Right atrium auricular region (tissue), 2 donors: ENCODE results near the gene SNX32. TPM values are rescaled to one million over a fixed set of nuclear protein-coding genes. Genes with fewer than 3 reads are reported as not detected.

Source experiments
- DNase-seq: peaks from one replicate; pipeline ENCODE4 v3.0.0-alpha.2; 2019; ENCODE audit warnings: low spot score
- H3K27ac ChIP-seq, 2 donors: fragments of 200-600 bp; sonication (generic); 1 replicate in 1 of 2; 2 replicates in 1 of 2; pipeline ENCODE4 v1.5.1; 2016 to 2019
- H3K27me3 ChIP-seq, 2 donors: fragments of 200-600 bp; sonication (generic); one replicate each; pipeline versions ENCODE4 v1.5.1 to v1.6.0; 2017 to 2019
- H3K36me3 ChIP-seq: fragments of 200-600 bp; sonication (generic); one replicate; pipeline ENCODE4 v1.5.1; 2016
- H3K4me1 ChIP-seq, 2 donors: fragments of 200-600 bp; sonication (generic); one replicate each; pipeline versions ENCODE4 v1.5.1 to v1.6.0; 2017 to 2019
- H3K4me3 ChIP-seq, 2 donors: fragments of 200-600 bp; sonication (generic); 1 replicate in 1 of 2; 2 replicates in 1 of 2; pipeline ENCODE4 v1.5.1; 2017 to 2019; ENCODE audit warnings: mild to moderate bottlenecking in 1 of 2, moderate library complexity in 1 of 2
- H3K9me3 ChIP-seq, 2 donors: fragments of 200-600 bp; sonication (generic); one replicate each; pipeline ENCODE4 v1.5.1; 2019
- total RNA-seq, 2 donors: library from RNA; depleted of rRNA; stranded (reverse); fragments of >200 nt; gene quantifications; one replicate each; pipeline ENCODE4 v1.1.0, GENCODE V29; 2016
- TF ChIP-seq, protein P1 (sequence below), 2 donors: fragments of 200-600 bp; sonication (generic); IDR thresholded peaks; one replicate each; pipeline ENCODE4 v1.5.1; 2019; ENCODE audit warnings: antibody characterized with exemption in 2 of 2

Gene SNX32
- total RNA-seq, 2 donors from 2014 or later: 0.20 to 0.37 TPM

DNA sequence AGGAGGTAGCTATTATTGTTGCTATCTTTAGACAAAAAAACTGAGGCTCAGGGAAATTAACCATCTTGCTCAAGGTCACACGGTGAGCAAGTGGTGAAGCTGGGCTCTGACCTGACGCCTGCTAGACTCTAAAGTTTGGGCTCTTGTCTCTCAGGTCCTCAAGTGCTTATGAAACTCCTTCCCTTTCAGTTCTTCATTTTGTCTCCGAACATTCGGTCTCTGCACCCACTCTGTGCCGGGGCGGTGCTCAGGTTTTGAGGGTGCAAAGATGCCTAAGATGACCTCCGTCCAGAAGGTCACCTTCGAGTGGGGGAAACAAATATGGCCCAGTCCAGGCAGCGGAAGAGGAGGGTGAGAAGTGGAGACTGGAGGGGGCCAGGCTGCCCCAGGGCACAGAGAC lies 30.9 kb upstream of the SNX32 start:
- H3K9me3 ChIP-seq: no peaks in the 10 kb centered on the region
- H3K4me3 ChIP-seq: no peak overlapping the region
- TF ChIP-seq, protein P1, sequence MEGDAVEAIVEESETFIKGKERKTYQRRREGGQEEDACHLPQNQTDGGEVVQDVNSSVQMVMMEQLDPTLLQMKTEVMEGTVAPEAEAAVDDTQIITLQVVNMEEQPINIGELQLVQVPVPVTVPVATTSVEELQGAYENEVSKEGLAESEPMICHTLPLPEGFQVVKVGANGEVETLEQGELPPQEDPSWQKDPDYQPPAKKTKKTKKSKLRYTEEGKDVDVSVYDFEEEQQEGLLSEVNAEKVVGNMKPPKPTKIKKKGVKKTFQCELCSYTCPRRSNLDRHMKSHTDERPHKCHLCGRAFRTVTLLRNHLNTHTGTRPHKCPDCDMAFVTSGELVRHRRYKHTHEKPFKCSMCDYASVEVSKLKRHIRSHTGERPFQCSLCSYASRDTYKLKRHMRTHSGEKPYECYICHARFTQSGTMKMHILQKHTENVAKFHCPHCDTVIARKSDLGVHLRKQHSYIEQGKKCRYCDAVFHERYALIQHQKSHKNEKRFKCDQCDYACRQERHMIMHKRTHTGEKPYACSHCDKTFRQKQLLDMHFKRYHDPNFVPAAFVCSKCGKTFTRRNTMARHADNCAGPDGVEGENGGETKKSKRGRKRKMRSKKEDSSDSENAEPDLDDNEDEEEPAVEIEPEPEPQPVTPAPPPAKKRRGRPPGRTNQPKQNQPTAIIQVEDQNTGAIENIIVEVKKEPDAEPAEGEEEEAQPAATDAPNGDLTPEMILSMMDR (IDR thresholded peaks at IDR 0.05): no peak
- H3K27ac ChIP-seq: no peak overlapping the region
- peaks cover 0 to 7% of the 10 kb centered on the region in 2 donors for H3K27me3 ChIP-seq
- no peaks in the 10 kb centered on the region for H3K36me3 ChIP-seq
- DNase-seq: no peak
- no peaks in the 10 kb centered on the region for H3K4me1 ChIP-seq

DNA sequence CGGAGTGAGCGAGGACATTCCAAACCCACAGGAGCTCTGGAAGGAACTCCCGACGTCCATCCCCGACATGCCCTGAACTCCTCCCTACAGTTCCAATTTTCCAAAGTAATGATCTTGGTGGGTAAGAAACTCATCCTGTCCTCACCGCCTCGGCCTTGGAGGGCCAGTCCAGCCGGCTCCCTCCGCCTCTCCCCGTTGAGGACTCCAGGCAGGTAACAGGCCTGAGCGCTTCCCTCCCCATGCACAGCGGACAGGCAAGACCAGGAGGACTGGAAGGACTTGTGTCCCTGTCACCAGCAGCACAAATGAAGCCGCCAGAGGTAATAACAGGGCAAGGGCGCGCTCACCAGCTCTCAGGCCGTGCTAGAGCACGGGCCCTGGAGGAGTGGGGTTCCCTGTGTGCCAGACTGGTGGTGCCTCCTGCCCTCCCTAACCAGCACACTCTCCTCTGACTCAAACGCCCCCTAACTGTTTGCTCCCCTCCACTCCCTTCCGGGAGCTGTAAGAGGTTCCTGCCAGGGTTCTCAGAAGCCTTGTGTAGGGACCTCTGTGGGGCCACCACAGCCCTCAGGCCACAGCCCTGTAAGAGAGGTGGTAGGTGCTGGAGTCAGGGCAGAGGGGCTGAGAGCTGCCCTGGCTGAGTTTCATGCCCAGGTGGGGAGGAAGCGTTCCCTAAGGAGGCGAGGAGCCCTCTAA lies 29.8 kb upstream of the SNX32 start:
- Histone ChIP-seq H3K36me3 (no peaks in the 10 kb centered on the region), H3K9me3 (no peaks in the 10 kb centered on the region), H3K27ac (no peak overlapping the region), H3K4me3 (no peak overlapping the region), H3K27me3 (peaks cover 0 to 7% of the 10 kb centered on the region in 2 donors), H3K4me1 (no peaks in the 10 kb centered on the region)
- TF ChIP-seq, protein P1 (IDR thresholded peaks at IDR 0.05): no peak
- no peak for DNase-seq

DNA sequence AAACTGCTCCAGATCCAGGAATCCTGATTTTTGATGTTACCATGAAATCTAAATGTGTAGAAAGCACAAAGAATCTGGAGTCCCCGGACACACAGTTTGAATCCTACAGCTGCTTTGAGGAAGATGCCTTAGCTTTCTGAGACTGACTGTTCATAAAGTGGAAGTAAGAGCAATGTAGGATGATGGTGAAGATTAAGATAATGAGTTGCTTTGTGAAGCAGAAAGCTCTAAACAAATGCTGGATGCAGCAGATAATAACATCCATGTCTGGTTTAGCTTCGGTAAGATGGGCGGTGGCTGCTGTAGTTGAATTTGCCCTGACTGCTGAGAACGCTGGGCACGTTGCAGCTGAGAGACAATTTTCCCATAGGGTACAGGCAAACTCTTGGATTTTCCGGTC lies 26.8 kb upstream of the SNX32 start:
- H3K9me3 ChIP-seq: no peaks in the 10 kb centered on the region
- H3K27me3 ChIP-seq: peaks cover 0 to 7% of the 10 kb centered on the region in 2 donors

DNA sequence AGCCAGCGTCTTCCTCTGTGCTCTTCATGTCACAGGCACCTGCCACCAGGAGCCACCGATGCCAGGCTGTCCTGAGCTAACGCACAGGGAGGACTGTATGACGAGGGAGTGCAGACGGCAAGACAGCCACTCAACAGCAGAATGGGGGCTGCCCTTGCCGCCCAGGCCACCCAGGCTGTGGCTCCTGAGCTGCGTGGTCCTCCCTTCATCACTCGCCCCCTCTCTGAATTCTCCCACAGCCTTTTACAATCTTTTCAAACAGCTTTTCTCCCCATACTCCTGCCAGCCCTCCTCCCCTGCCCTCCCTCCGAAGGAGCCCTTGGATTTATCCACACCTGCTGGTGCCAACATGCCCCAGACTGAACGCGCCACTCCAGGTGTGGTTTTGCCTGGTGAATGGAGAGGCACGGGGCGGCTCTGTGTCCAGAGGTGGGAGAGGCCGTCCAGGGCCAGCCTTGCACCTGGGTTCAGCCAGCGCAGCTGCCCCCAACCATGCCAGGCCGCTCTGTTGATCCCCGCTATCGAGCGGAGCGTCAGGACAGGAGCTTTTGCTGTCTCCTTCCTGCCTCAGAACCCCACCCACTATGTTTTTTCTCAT lies 24.9 kb upstream of the SNX32 start:
- Histone ChIP-seq H3K36me3 (no peaks in the 10 kb centered on the region), H3K27me3 (peaks cover 0 to 4% of the 10 kb centered on the region in 2 donors), H3K9me3 (no peaks in the 10 kb centered on the region), H3K4me3 (no peak overlapping the region), H3K27ac (no peak overlapping the region), H3K4me1 (no peaks in the 10 kb centered on the region)
- no peak for DNase-seq
- TF ChIP-seq, protein P1 (IDR thresholded peaks at IDR 0.05): no peak

More for the DNA sequence above, 26.8 kb upstream of the SNX32 start:
- Histone ChIP-seq H3K4me3 (no peak overlapping the region), H3K36me3 (no peaks in the 10 kb centered on the region), H3K4me1 (no peaks in the 10 kb centered on the region), H3K27ac (no peak overlapping the region)
- DNase-seq: no peak
- TF ChIP-seq, protein P1 (IDR thresholded peaks at IDR 0.05): no peak

DNA sequence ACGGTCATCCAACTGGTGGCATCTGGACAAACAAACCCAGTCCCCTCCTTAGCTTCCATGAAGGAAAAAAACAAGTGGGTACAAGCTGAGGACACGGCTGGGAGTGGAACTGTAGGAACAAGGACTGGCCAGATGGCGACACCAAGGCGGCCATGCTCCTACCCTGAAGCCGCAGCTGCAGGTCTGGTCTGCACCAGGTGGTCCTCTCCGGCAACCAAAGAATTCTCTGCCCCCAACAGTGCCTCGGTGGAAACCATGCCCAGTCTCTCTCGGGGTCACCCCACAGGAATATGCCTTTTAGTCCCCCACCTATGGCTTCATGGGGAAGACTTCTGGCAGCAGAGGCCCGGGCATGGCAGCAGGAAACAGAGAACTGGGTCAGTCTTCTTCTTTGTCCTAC lies 24.3 kb upstream of the SNX32 start:
- no peak overlapping the region for H3K4me3 ChIP-seq
- DNase-seq: no peak
- no peaks in the 10 kb centered on the region for H3K9me3 ChIP-seq
- TF ChIP-seq, protein P1 (IDR thresholded peaks at IDR 0.05): no peak
- no peaks in the 10 kb centered on the region for H3K36me3 ChIP-seq
- H3K27me3 ChIP-seq: no peaks in the 10 kb centered on the region
- H3K27ac ChIP-seq: no peak overlapping the region
- H3K4me1 ChIP-seq: no peaks in the 10 kb centered on the region
